ENCODE measurements around the gene HLA-DPA1.

HLA-DPA1 gene

DNA sequence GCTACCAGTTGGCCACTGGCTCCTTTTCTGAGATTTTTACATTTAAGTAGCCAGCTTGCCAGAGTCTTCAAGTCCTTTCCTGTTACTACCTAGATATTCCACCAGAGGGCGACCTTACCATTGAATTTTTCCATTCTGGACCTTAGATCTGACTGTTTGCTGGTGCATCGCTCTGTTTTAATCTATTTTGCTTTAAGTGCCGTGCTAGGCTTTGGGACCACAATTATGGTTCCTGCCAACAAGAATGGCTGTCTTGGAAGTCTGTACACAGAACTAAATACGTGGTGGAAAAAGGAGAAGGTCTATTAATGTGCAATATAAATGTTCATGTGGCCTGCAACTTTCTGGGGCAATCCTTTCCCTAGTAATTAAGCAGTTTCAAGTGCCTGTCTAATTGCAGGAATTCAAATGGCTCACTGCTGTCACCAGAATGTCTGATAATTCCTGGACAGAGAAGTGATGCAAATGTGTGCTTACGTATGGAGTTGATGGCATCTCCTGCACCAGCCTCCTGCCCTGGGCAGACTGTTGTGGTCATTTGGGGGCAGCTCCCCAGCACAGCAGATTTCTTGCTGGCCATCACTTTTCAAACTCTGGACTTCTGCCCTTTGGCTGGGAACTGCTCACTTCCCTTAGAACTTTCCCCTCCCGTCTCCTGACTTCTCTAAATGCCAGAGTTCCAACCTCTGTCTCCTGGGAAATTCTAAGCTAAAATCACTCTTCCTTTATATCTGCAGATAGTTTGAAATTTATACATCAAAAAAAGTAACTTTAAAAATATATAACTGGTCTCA lies 58.4 kb downstream of the HLA-DPA1 start:
- DNase-seq, result peak; percentile 39

All from NCI-H446 treated with DMSO at 0.1 percent for 48 hours (cell line).